ENCODE measurements around the gene GRK5.
"Not testable (repeated sequence)": the region's sequence is repeated elsewhere in the genome, so short reads cannot be mapped to it uniquely, and the experiment has no call there.

Gene GRK5

DNA sequence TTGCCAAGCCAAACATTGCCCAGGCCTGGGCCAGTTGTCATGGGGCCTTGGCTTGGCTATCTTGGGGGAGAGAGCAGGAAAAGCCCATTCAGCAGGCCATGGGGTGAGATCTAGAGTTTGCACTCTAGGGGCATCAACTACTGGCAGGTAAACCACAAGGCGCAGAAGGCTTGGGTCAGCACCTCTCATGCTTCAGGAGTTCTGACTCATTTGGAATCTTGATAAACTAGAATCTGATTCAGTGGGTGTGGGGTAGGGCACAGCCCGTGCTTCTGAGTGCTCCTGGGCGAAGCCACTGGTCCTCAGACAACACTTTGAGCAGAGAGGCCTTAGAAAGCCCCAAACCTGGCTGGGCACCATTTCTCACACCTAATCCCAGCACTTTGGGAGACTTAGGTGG, 254.0 kb downstream of the GRK5 start:
- Histone ChIP-seq H3K27ac (no peak overlapping the region), H3K4me3 (ENCODE audit: low read depth, low read length) (no peak overlapping the region), H3K36me3 (no peaks in the 10 kb centered on the region), H3K9me3 (ENCODE audit: severe bottlenecking) (no peaks in the 10 kb centered on the region), H3K27me3 (ENCODE audit: insufficient read depth, low read depth, severe bottlenecking) (no peaks in the 10 kb centered on the region)
- DNase-seq = no peak
- TF ChIP-seq, protein P1, sequence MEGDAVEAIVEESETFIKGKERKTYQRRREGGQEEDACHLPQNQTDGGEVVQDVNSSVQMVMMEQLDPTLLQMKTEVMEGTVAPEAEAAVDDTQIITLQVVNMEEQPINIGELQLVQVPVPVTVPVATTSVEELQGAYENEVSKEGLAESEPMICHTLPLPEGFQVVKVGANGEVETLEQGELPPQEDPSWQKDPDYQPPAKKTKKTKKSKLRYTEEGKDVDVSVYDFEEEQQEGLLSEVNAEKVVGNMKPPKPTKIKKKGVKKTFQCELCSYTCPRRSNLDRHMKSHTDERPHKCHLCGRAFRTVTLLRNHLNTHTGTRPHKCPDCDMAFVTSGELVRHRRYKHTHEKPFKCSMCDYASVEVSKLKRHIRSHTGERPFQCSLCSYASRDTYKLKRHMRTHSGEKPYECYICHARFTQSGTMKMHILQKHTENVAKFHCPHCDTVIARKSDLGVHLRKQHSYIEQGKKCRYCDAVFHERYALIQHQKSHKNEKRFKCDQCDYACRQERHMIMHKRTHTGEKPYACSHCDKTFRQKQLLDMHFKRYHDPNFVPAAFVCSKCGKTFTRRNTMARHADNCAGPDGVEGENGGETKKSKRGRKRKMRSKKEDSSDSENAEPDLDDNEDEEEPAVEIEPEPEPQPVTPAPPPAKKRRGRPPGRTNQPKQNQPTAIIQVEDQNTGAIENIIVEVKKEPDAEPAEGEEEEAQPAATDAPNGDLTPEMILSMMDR (IDR thresholded peaks at IDR 0.05; ENCODE audit: low read depth, low read length) = no peak

DNA sequence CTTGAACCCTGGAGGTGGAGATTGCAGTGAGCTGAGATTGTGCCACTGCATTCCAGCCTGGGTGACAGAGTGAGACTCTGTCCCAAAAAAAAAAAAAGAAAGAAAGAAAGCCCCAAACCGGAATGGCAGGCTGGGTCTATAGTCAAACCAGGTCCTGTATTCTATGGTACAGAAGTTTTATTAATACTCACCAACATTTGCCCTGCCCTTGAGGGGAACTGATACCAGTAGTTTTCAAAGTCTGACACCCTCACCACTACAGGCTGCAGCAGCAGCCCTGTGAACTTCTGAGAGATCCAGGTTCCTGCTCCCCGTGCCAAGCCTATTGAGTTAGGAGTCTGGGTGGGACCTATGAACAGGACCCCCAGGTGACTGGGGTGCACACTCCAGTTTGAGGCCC, 254.6 kb downstream of the GRK5 start:
- no peaks in the 10 kb centered on the region for H3K9me3 ChIP-seq (ENCODE audit: severe bottlenecking)

DNA sequence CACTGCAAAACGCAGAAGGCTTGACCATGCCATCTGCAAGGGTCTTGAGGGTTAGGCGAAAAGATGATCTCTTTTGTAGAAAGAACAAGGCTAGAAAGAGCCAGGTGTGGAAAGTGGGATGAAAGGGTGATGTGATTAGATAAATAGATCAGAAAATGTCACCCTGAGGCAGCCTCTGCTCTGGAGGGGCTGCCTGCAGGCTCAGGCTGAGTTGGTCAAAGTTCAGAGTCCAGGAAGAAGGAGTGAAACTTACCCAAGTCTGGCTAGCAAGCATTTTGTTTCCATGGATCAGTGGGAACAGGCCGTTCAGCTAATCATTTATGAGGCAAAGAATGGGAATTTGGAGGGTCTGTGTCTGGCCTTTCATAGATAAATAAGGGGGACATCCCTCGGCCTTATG, 255.4 kb downstream of the GRK5 start:
- DNase-seq = no peak
- H3K27me3 ChIP-seq (ENCODE audit: insufficient read depth, low read depth, severe bottlenecking) = no peaks in the 10 kb centered on the region
- H3K4me3 ChIP-seq (ENCODE audit: low read depth, low read length) = no peak overlapping the region
- H3K36me3 ChIP-seq = no peaks in the 10 kb centered on the region
- TF ChIP-seq, protein P1 (IDR thresholded peaks at IDR 0.05; ENCODE audit: low read depth, low read length) = no peak
- H3K9me3 ChIP-seq (ENCODE audit: severe bottlenecking) = no peaks in the 10 kb centered on the region
- H3K27ac ChIP-seq = no peak overlapping the region

More for the DNA sequence above, 254.6 kb downstream of the GRK5 start:
- H3K27ac ChIP-seq = no peak overlapping the region
- no peak for DNase-seq
- no peaks in the 10 kb centered on the region for H3K36me3 ChIP-seq
- H3K4me3 ChIP-seq (ENCODE audit: low read depth, low read length) = no peak overlapping the region
- H3K27me3 ChIP-seq (ENCODE audit: insufficient read depth, low read depth, severe bottlenecking) = no peaks in the 10 kb centered on the region
- TF ChIP-seq, protein P1 (IDR thresholded peaks at IDR 0.05; ENCODE audit: low read depth, low read length) = no peak

DNA sequence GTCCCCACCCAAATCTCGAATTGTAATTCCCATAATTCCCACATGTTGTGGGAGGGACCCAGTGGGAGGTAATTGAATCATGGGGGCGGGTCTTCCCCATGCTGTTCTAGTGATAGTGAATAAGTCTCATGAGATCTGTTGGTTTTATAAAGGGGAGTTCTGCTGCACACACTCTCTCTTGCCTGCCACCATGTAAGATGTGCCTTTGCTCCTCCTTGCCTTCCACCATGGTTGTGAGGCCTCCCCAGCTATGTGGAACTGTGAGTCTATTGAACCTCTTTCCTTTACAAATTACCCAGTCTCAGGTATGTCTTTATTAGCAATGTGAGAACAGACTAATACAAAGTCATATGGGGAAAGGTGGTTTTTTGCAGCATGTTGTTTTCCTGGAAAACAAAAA, 255.8 kb downstream of the GRK5 start:
- H3K9me3 ChIP-seq (ENCODE audit: severe bottlenecking); H3K27ac ChIP-seq; H3K4me3 ChIP-seq (ENCODE audit: low read depth, low read length); DNase-seq; H3K27me3 ChIP-seq (ENCODE audit: insufficient read depth, low read depth, severe bottlenecking); H3K36me3 ChIP-seq: not testable (repeated sequence)

DNA sequence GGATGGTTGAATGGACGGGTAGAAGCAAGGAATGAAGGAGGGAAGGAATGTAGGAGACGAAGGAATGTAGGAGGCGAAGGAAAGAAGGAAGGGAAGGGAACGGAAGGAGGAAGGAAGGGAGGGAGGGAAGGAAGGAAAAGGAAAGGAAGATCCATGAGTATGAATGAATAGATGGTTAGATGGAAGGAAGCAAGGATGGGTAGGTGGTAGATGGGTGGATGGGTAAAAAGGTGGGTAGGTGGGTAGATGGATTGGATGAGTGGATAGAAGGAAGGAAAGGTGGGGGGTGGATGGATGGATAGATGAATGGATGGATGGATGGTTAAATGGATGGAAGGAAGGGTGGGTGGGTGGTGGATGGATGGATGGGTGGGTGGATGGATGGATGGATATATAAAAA, 257.7 kb downstream of the GRK5 start:
- DNase-seq = no peak
- H3K27me3 ChIP-seq (ENCODE audit: insufficient read depth, low read depth, severe bottlenecking) = no peaks in the 10 kb centered on the region
- H3K4me3 ChIP-seq (ENCODE audit: low read depth, low read length) = no peak overlapping the region
- H3K36me3 ChIP-seq = no peaks in the 10 kb centered on the region
- TF ChIP-seq, protein P1 (IDR thresholded peaks at IDR 0.05; ENCODE audit: low read depth, low read length) = no peak
- H3K9me3 ChIP-seq (ENCODE audit: severe bottlenecking) = no peaks in the 10 kb centered on the region
- no peak overlapping the region for H3K27ac ChIP-seq

DNA sequence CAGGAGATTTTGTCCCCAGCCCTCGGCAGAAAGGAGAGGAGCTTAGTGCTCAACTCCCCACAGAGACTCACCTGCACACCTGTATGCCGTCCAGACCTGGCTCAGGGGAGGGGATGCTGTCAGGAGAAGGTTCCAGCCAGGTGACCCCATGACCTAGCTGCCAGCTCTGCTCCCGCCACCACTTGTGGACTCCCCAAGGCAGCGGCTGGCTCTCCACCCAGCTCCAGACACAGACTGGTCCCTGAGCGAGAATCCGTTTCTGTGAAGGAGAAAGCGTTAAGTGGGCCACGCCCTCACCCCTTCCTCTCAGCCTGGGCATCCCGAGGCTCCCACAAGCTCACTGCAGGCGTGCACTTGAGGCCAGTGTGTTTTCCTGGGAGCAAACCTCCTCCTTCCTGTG, 258.7 kb downstream of the GRK5 start:
- Histone ChIP-seq H3K36me3 (no peaks in the 10 kb centered on the region), H3K27ac (no peak overlapping the region), H3K4me3 (ENCODE audit: low read depth, low read length) (no peak overlapping the region), H3K9me3 (ENCODE audit: severe bottlenecking) (no peaks in the 10 kb centered on the region), H3K27me3 (ENCODE audit: insufficient read depth, low read depth, severe bottlenecking) (no peaks in the 10 kb centered on the region)
- TF ChIP-seq, protein P1 (IDR thresholded peaks at IDR 0.05; ENCODE audit: low read depth, low read length) = no peak
- no peak for DNase-seq
